Thyroid gland (tissue), 4 donors: ENCODE results near the gene TM4SF1. TPM values are rescaled to one million over a fixed set of nuclear protein-coding genes. Genes with fewer than 3 reads are reported as not detected.

Experiments used
- DNase-seq, 2 donors: peaks; one replicate each; pipeline ENCODE4 v3.0.0-alpha.2; 2019
- H3K27ac ChIP-seq, 3 donors: fragments of 200-600 bp; sonication (generic); 1 replicate in 2 of 3; 2 replicates in 1 of 3; pipeline ENCODE4 v1.5.1; 2016 to 2019; ENCODE audit warnings: mild to moderate bottlenecking in 1 of 3, moderate library complexity in 1 of 3
- H3K27me3 ChIP-seq: fragments of 200-600 bp; sonication (generic); one replicate; pipeline ENCODE4 v1.5.1; 2019
- H3K36me3 ChIP-seq, 2 donors: fragments of 200-600 bp; sonication (generic); one replicate each; pipeline ENCODE4 v1.5.1; 2016 to 2019
- H3K4me1 ChIP-seq, 2 donors: fragments of 200-600 bp; sonication (generic); one replicate each; pipeline ENCODE4 v1.5.1; 2017 to 2019
- H3K4me3 ChIP-seq, 3 donors: fragments of 200-600 bp; sonication (generic); replicated peaks in 1 of 3; 1 replicate in 2 of 3; 2 replicates in 1 of 3; pipeline ENCODE4 v1.5.1; 2016; ENCODE audit warnings: mild to moderate bottlenecking in 1 of 3
- H3K9me3 ChIP-seq: fragments of 200-600 bp; sonication (generic); one replicate; pipeline ENCODE4 v1.5.1; 2017
- POLR2A ChIP-seq, 2 donors: fragments of 450-650 bp; IDR thresholded peaks; one replicate each; pipeline ENCODE4 v1.6.1; 2017; ENCODE audit warnings: antibody characterized with exemption in 2 of 2, mild to moderate bottlenecking in 2 of 2, moderate library complexity in 1 of 2
- WGBS, 2 donors: methylation state at CpG; one replicate each; pipeline ENCODE4 v1.1.5; 2017; 5-methylcytosine and 5-hydroxymethylcytosine counted together
- intact Hi-C: fragments of 100-400 bp; cut with DNase I; formaldehyde crosslinking; loops from one replicate; pipeline ENCODE4 v1.15.1; 2023
- total RNA-seq, 4 donors: library from RNA; depleted of rRNA; stranded (reverse); fragments of >200 nt; gene quantifications; one replicate each; pipeline ENCODE4 v1.2.3, GENCODE V29; 2016
- TF ChIP-seq, protein P1 (sequence below), 6 experiments: fragments of 200-600 bp in 3 of 6; fragments of 450-650 bp in 3 of 6; sonication (generic) in 3 of 6; IDR thresholded peaks; one replicate each; pipeline ENCODE4 v1.5.1; 2016 to 2019; ENCODE audit warnings: antibody characterized with exemption in 6 of 6, mild to moderate bottlenecking in 2 of 6, inconsistent platforms in 1 of 6, moderate library complexity in 1 of 6

The TM4SF1 gene
- total RNA-seq, 4 donors from 2014 or later: 32.4 to 244 (median 79.3) TPM

GRCh38 chr3:149417727-149418126 is 40.3 kb upstream of the TM4SF1 start:
- DNase-seq: no peak
- H3K4me1 ChIP-seq: peaks cover 8 to 14% of the 10 kb centered on the region in 2 donors
- no peak overlapping the region for H3K4me3 ChIP-seq
- no peaks in the 10 kb centered on the region for H3K36me3 ChIP-seq
- 87 to 91% methylated on average over 2 of the region's 2 CpGs for WGBS, 2 donors
- H3K27me3 ChIP-seq: no peaks in the 10 kb centered on the region
- intact Hi-C loops: no loop called here
- H3K9me3 ChIP-seq: no peaks in the 10 kb centered on the region
- no peak overlapping the region for H3K27ac ChIP-seq
- TF ChIP-seq POLR2A (IDR thresholded peaks at IDR 0.05): no peak
- TF ChIP-seq, protein P1, sequence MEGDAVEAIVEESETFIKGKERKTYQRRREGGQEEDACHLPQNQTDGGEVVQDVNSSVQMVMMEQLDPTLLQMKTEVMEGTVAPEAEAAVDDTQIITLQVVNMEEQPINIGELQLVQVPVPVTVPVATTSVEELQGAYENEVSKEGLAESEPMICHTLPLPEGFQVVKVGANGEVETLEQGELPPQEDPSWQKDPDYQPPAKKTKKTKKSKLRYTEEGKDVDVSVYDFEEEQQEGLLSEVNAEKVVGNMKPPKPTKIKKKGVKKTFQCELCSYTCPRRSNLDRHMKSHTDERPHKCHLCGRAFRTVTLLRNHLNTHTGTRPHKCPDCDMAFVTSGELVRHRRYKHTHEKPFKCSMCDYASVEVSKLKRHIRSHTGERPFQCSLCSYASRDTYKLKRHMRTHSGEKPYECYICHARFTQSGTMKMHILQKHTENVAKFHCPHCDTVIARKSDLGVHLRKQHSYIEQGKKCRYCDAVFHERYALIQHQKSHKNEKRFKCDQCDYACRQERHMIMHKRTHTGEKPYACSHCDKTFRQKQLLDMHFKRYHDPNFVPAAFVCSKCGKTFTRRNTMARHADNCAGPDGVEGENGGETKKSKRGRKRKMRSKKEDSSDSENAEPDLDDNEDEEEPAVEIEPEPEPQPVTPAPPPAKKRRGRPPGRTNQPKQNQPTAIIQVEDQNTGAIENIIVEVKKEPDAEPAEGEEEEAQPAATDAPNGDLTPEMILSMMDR (IDR thresholded peaks at IDR 0.05): no peak

DNA sequence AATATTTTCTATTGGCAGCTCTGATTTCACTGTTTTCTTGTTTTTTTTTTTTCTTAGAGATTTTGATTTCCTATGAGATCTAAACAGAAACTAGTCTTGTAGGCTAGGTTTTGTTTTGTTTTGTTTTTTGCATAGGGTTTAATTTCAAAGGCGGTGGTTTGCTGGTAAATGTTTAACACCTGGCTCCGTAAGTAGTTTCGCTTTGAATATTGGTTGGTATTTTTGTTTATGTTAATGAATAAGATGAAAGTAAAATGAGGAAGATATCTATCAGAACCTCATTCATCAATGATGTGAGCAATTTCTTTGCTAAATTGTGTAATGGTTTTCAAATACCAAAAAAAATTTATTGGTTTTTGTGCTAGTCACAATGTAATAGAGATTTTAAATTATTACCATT is 39.7 kb upstream of the TM4SF1 start:
- 92 to 94% methylated on average over 3 of the region's 3 CpGs for WGBS, 2 donors
- intact Hi-C loops: no loop called here
- DNase-seq: no peak
- Histone ChIP-seq H3K4me3 (no peak overlapping the region), H3K27me3 (no peaks in the 10 kb centered on the region), H3K36me3 (no peaks in the 10 kb centered on the region), H3K9me3 (no peaks in the 10 kb centered on the region), H3K27ac (no peak overlapping the region), H3K4me1 (peaks cover 8 to 14% of the 10 kb centered on the region in 2 donors)
- TF ChIP-seq POLR2A (IDR thresholded peaks at IDR 0.05): no peak
- TF ChIP-seq, protein P1 (IDR thresholded peaks at IDR 0.05): no peak

DNA sequence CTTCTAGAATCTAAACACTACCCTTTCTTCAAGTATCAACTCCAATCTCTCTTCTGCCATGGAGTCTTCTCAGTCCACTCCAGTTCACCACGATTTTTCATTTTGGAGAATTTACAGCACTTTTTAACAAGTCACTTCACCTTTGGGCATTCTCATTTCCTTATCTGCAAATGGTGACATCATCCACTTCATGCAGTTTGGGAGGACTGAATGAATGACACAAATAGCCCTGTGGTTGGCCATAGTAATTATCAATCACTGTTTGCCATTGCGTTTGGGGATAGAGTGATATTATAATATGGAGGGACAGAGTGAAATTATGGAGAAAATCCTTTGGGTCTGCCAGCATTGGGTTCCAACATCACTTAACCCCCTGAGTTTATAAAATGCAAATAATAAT is 38.0 kb upstream of the TM4SF1 start:
- Histone ChIP-seq H3K4me3 (no peak overlapping the region), H3K36me3 (no peaks in the 10 kb centered on the region), H3K9me3 (no peaks in the 10 kb centered on the region), H3K27me3 (no peaks in the 10 kb centered on the region), H3K4me1 (peaks cover 8 to 14% of the 10 kb centered on the region in 2 donors), H3K27ac (peak overlapping the region in 2 of 3 donors; percentile 39 to 70)
- intact Hi-C loops: no loop called here
- DNase-seq: no peak
- WGBS, 2 donors: 72 to 80% methylated on average over 2 of the region's 2 CpGs
- TF ChIP-seq, protein P1 (IDR thresholded peaks at IDR 0.05): no peak
- no peak for TF ChIP-seq POLR2A (IDR thresholded peaks at IDR 0.05)

GRCh38 chr3:149414557-149415231 is 37.2 kb upstream of the TM4SF1 start:
- Histone ChIP-seq H3K27ac (peak overlapping the region; percentile 66 to 71 (median 70)), H3K27me3 (no peaks in the 10 kb centered on the region), H3K4me3 (no peak overlapping the region), H3K4me1 (peaks cover 8 to 14% of the 10 kb centered on the region in 2 donors), H3K9me3 (no peaks in the 10 kb centered on the region), H3K36me3 (no peaks in the 10 kb centered on the region)
- no peak for DNase-seq
- WGBS, 2 donors: 96 to 100% methylated on average over 1 of the region's 1 CpG
- intact Hi-C loops: no loop called here
- no peak for TF ChIP-seq POLR2A (IDR thresholded peaks at IDR 0.05)
- TF ChIP-seq, protein P1 (IDR thresholded peaks at IDR 0.05): no peak

DNA sequence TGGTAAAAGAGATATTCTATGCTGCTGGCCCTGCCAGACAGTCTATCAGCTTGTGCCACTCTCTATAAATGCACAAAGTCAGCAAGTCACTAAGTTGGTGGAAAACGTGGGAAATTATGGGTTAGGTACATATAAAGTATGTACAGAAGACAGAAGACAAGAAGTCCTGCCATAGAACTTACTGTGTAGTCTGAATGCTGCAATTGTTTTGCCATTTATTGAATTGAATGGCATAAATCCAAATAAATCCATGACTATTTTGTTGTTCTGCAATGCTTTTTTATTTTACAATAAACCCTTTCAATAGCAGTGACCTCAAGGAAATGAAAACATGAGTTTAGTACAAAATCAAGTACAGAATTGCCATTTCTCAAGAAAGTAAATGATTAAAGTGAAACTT is 34.1 kb upstream of the TM4SF1 start:
- no peak for TF ChIP-seq POLR2A (IDR thresholded peaks at IDR 0.05)
- TF ChIP-seq, protein P1 (IDR thresholded peaks at IDR 0.05): no peak
- Histone ChIP-seq H3K9me3 (no peaks in the 10 kb centered on the region), H3K27me3 (no peaks in the 10 kb centered on the region), H3K36me3 (no peaks in the 10 kb centered on the region), H3K4me1 (peaks cover 8 to 14% of the 10 kb centered on the region in 2 donors), H3K27ac (no peak overlapping the region), H3K4me3 (no peak overlapping the region)
- WGBS, 2 donors: 58 to 81% methylated on average over 1 of the region's 1 CpG
- DNase-seq: no peak
- intact Hi-C loops: no loop called here
